NOMO-1 (cell line): ENCODE data around the gene CERK.
"Not testable (repeated sequence)": the region's sequence is repeated elsewhere in the genome, so short reads cannot be mapped to it uniquely, and the experiment has no call there.

Experiments used
- DNase-seq, 2 experiments: peaks; one replicate each; lab custom pipeline; 2025; ENCODE audit not compliant: unreplicated experiment in 2 of 2; lab: John Stamatoyannopoulos, UW

CERK gene

GRCh38 chr22:46737976-46738646, at the start of gene CERK:
CERK (minus strand) TSS chr22:46738252; CDS start chr22:46738148, 104 bp downstream.
- DNase-seq, result peak; percentile 44 to 61

DNA sequence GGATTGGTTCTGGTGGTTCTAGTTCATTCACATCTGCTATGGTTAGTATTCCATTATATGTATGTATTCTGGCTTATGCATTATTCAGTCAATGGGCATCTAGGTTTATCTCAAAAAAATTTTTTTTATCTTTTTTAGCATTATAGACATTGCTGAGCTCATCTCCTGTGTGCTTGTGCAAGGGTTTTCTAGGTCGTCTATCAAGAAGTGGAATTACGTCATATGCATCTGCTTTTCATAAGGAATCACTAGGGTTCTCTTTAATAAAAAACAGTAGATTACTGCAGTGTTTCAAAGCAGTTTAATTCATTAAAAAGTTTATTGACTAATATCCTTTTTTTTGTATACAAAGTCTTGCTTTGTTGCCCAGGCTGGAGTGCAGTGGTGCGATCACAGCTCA, 45.7 kb upstream of the CERK start:
- DNase-seq, result no peak

DNA sequence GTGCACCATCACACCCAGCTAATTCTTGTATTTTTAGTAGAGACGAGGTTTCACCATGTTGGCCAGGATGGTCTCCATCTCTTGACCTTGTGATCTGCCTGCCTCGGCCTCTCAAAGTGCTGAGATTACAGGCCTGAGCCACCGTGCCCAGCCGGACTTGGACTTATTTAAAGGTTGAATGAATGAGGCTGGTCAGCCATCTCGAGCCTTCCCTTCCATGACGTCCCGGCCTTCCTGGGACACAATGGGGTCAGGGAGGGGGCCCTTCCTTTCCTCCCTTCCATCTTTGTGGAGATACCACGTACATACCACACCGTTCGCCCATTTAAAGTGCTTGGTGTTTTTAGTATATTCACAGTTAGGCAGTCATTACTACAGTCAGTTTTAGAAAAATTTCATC, 44.1 kb upstream of the CERK start:
- not testable (repeated sequence) for DNase-seq

GRCh38 chr22:46781291-46781690, 43.2 kb upstream of the CERK start:
- no peak for DNase-seq

- DNase-seq, result no peak
These were observed 42.4 kb upstream of the CERK start for GRCh38 chr22:46780453-46780852.

- DNase-seq, result no peak
These were observed 41.6 kb upstream of the CERK start for GRCh38 chr22:46779651-46780050.

- no peak for DNase-seq
These were observed 41.0 kb upstream of the CERK start for GRCh38 chr22:46779023-46779422.

- no peak for DNase-seq
These were observed 39.5 kb upstream of the CERK start for GRCh38 chr22:46777609-46777970.

- no peak for DNase-seq
These were observed 39.0 kb upstream of the CERK start for GRCh38 chr22:46776876-46777608.

- DNase-seq, result no peak
These were observed 38.1 kb upstream of the CERK start for GRCh38 chr22:46775850-46776826.

DNA sequence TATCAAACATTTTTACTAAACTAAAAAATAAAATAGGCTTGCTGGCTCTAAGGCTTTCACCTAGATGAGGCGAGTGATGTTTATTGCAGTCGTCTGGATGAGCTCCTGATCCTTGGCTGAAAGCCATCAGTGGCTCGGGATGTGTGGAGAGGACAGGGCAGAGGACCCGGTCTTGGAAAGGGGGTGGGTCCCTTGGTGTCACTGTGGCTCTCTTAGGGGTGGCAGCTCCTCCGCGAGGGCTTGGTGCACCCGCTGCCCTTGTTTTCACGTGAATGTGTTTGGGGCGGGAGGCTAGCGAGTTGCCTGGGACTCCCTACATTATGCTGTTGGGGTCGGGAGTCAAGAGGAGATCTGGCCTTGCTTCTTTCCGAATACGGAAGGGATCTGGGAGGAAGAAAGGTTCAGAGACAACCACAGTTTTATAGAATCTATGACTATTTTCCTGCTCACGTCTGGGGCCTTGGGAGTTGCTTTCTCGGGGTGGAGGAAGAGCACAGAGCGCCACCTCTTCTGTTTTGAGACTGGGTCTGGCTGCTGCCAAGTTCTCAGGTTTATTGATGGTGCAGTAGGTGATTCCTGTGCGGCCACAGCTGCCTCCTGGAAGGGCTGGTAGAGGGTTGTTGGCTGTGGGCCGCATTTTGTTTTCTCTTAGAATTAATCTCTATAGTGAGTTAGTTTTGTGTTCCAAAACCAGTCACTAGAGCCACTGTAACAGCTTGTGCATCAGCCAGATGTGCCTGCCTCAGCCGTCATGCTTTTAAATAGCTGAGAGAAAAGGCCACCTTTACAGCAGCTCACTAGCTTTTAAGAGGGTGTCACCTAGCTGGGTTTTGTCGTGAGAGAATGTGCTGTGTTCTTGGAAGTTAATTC, 37.2 kb upstream of the CERK start:
- no peak for DNase-seq

DNA sequence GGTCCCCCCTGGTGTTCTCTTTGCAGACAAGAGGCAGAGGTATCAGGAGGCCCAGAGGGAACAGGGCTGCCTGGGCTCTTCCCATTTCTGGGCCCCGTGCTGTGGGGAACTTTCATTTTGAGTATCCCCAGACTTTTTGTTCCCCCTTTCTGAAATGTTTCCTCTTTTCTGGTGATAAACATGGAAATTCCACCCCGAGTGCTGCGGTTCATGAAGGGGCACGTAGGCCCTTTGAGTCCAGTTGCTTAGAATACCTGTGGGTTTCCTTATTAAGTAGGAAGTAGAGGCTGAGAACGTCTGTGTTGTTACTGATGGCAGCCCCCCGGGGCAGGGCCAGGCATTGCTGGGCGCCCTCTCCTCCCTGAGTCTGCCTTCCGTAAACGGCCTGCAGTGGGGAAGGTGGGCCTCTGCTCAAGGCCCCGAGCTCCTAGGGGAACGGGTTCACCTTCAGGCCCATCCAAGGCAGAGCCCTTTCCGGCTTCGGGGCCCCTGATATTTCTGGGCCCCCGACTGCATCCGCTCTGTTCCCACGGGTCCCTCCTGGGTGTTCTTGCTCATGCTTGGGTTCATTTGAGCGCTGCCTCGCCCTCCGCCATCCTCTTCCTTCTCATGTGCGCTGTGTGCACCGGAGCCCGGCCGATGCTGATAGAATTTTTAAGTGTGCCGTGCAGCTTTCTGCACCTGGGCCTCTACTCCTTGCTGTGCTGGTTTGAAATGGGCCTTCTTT, 36.4 kb upstream of the CERK start:
- peak; percentile 62 to 68 for DNase-seq

GRCh38 chr22:46773076-46773475, 35.0 kb upstream of the CERK start:
- DNase-seq, result no peak

- peak in 1 of 2 experiments; percentile 30 for DNase-seq
These were observed 32.7 kb upstream of the CERK start for GRCh38 chr22:46770726-46771125.

- DNase-seq, result no peak
These were observed 32.1 kb upstream of the CERK start for GRCh38 chr22:46770151-46770641.

DNA sequence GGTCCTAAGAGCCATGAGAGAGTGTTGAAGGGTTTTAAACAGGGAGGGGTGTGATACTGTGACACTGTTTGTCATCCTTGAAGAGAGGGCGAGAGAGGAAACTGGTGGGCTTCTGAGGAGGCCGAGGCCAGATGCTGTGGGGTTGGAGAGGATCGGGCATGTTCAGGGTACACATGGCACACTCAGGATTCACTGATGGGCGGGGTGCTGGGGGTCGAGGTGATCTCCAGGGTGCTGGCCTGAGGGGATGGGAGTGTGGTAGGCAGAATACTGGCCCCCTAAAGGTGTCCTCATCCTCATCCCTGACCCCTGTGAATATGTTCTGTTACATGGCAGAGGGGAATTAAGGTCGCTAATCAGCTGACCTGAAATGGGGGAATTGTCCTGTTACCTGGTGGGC, 31.7 kb upstream of the CERK start:
- no peak for DNase-seq

DNA sequence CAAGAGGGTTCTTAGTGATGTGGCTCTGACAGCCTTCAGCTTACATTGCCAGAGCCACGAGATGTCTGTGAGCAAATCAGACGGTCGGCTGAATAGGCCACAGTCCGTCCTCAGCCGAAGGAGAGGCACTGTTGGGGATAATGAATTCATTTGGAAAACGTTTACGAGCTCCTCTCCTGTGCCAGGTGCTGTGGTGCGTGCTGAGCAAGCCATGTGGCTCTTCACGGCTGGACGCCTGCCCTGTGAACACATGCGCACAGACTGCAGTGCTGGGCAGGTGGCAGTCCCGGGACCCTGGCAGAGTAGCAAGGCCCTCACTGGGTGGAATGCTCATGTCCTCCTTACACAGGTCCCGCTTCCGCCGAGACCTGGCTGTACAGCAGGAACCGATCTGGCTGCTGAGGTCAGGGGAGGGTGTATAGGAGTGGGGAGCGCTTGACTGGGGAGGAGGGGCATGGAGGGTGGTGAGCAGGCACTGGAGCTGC, 31.2 kb upstream of the CERK start:
- DNase-seq, result no peak

DNA sequence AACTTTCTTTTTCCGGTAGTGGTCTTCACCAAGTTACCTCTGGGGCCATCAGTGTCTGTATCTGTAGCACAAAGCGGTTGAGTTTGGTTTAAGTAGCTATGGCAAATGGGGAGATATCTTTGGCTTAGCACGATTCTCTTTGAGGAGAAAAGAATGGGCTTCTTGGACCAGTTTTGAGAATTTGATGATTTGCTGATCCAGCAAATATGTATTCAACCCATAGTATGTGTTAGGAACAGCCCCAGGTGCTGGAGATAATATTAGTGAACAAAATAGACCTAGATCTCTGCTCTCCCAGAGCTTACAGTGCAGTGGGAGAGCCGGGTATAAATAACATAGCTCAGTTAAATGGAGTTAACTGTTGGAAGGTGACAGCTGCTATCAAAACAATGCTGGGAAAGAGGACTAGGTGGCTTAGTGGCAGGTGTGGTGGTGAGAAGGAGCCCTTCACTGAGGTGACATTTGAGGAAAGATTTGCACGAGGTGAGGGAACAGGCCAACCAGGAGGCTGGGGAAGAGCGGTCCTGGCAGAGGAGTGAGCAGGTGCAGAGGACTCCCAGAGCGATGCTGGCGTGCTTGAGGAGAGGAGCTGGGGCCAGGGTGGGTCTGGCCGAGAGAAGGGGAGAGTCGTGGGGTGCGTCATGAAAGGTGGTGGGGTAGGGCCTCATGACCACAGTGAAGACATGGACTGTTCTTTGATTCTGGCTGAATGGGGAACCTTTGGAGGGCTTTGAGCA, 29.4 kb upstream of the CERK start:
- no peak for DNase-seq

- DNase-seq, result no peak
These were observed 28.6 kb upstream of the CERK start for GRCh38 chr22:46766611-46767010.
